Endodermal cell (in vitro differentiated cells): ENCODE data around the gene CARD6. TPM values are rescaled to one million over a fixed set of nuclear protein-coding genes. Genes with fewer than 3 reads are reported as not detected.

Experiments
- DNase-seq: peaks from one replicate; pipeline ENCODE4 v3.0.0-alpha.2; 2017
- H3K27ac ChIP-seq: 2 replicates; pipeline ENCODE4 v1.5.1; 2013; ENCODE audit warnings: mild to moderate bottlenecking, low read depth, low read length, moderate library complexity
- H3K27me3 ChIP-seq: 2 replicates; pipeline ENCODE4 v1.6.1; 2013; ENCODE audit warnings: mild to moderate bottlenecking, low read length, moderate library complexity; ENCODE audit not compliant: insufficient read depth, control insufficient read depth, poor library complexity, severe bottlenecking
- H3K36me3 ChIP-seq: 2 replicates; pipeline ENCODE4 v1.7.0; 2013; ENCODE audit warnings: mild to moderate bottlenecking, low read length, moderate library complexity; ENCODE audit not compliant: control insufficient read depth, insufficient read depth
- H3K4me1 ChIP-seq: one replicate; pipeline ENCODE4 v1.7.0; 2013; ENCODE audit warnings: low read length; ENCODE audit not compliant: control insufficient read depth, insufficient read depth
- H3K4me3 ChIP-seq: 2 replicates; pipeline ENCODE4 v1.5.1; 2013; ENCODE audit warnings: mild to moderate bottlenecking, low read length, moderate library complexity
- H3K9ac ChIP-seq: 2 replicates; pipeline ENCODE4 v1.6.1; 2013; ENCODE audit warnings: mild to moderate bottlenecking, low read length, moderate library complexity; ENCODE audit not compliant: poor library complexity, severe bottlenecking; ENCODE audit errors: extremely low read depth
- H3K9me3 ChIP-seq: 2 replicates; pipeline ENCODE4 v1.6.1; 2013; ENCODE audit warnings: mild to moderate bottlenecking, low read length, moderate library complexity; ENCODE audit not compliant: control insufficient read depth
- H3K27ac Mint-ChIP-seq: 2 replicates; pipeline ENCODE4 v1.8.0; 2020; ENCODE audit warnings: mixed read lengths
- H3K27me3 Mint-ChIP-seq: 2 replicates; pipeline ENCODE4 v1.8.0; 2021; ENCODE audit warnings: mild to moderate bottlenecking, mixed read lengths; ENCODE audit not compliant: insufficient read depth
- H3K36me3 Mint-ChIP-seq: 2 replicates; pipeline ENCODE4 v1.8.0; 2020; ENCODE audit warnings: low read depth, mixed read lengths
- H3K4me1 Mint-ChIP-seq: 2 replicates; pipeline ENCODE4 v1.8.0; 2020; ENCODE audit warnings: mixed read lengths
- H3K4me3 Mint-ChIP-seq: 2 replicates; pipeline ENCODE4 v1.8.0; 2020; ENCODE audit warnings: mild to moderate bottlenecking, moderate library complexity, mixed read lengths
- H3K9me3 Mint-ChIP-seq: 2 replicates; pipeline ENCODE4 v1.8.0; 2020; ENCODE audit warnings: mild to moderate bottlenecking, mixed read lengths
- CTCF ChIP-seq: fragments of 200-600 bp; sonication (generic); conservative IDR thresholded peaks from 2 replicates; pipeline ENCODE4 v1.5.0; 2021; ENCODE audit warnings: antibody characterized with exemption, mild to moderate bottlenecking
- WGBS, 2 experiments: methylation state at CpG; one replicate each; pipeline versions ENCODE4 v1.1.5 to v1.1.7; 2013; ENCODE audit warnings: missing lambda C conversion rate in 2 of 2, mixed read lengths in 1 of 2; ENCODE audit not compliant: insufficient coverage in 1 of 2, insufficient read length in 1 of 2; 5-methylcytosine and 5-hydroxymethylcytosine counted together
- total RNA-seq, 2 donors: library from RNA; stranded (reverse); fragmentation: NEBNext Ultra II Directional in 1 of 2; extraction: Animal tissue kit (Norgen Biotek cat#: 25700) in 1 of 2; gene quantifications; 2 replicates in 1 of 2; 3 replicates in 1 of 2; pipeline ENCODE4 v1.2.1, GENCODE V29; 2021

CARD6 gene
- total RNA-seq, 2 donors from 2014 or later, result 0.13 TPM

- H3K27me3 ChIP-seq, result no peaks in the 10 kb centered on the region
- no peak overlapping the region for H3K27ac ChIP-seq
- no peaks in the 10 kb centered on the region for H3K9me3 ChIP-seq
- Mint-ChIP-seq H3K4me1 (peaks cover 8% of the 10 kb centered on the region), H3K27ac (no peak overlapping the region), H3K36me3 (no peaks in the 10 kb centered on the region), H3K27me3 (peaks cover 1% of the 10 kb centered on the region), H3K9me3 (no peaks in the 10 kb centered on the region), H3K4me3 (no peak overlapping the region)
- no peaks in the 10 kb centered on the region for H3K36me3 ChIP-seq
- DNase-seq, result no peak
- no peak overlapping the region for H3K4me3 ChIP-seq
- H3K4me1 ChIP-seq, result no peaks in the 10 kb centered on the region
- WGBS, 2 experiments, result 88 to 97% methylated on average over 4 of the region's 4 CpGs
- no peak for TF ChIP-seq CTCF
- H3K9ac ChIP-seq, result no peak overlapping the region
Measured at GRCh38 chr5:40844565-40844964, 3.4 kb downstream of the CARD6 start.

GRCh38 chr5:40846371-40846770 is 5.2 kb downstream of the CARD6 start:
- Mint-ChIP-seq H3K27ac (no peak overlapping the region), H3K36me3 (no peaks in the 10 kb centered on the region), H3K4me3 (no peak overlapping the region), H3K9me3 (no peaks in the 10 kb centered on the region), H3K27me3 (peaks cover 1% of the 10 kb centered on the region), H3K4me1 (peaks cover 2% of the 10 kb centered on the region)
- DNase-seq, result peak; percentile 13
- H3K4me3 ChIP-seq, result no peak overlapping the region
- WGBS, 2 experiments, result 83 to 91% methylated on average over 2 of the region's 2 CpGs
- TF ChIP-seq CTCF, result peak; percentile 53
- no peaks in the 10 kb centered on the region for H3K4me1 ChIP-seq
- no peaks in the 10 kb centered on the region for H3K27me3 ChIP-seq
- H3K9ac ChIP-seq, result no peak overlapping the region
- H3K27ac ChIP-seq, result no peak overlapping the region
- no peaks in the 10 kb centered on the region for H3K36me3 ChIP-seq
- H3K9me3 ChIP-seq, result no peaks in the 10 kb centered on the region

GRCh38 chr5:40847525-40847924 is 6.4 kb downstream of the CARD6 start:
- Mint-ChIP-seq H3K4me3 (no peak overlapping the region), H3K9me3 (no peaks in the 10 kb centered on the region), H3K4me1 (no peaks in the 10 kb centered on the region), H3K27ac (no peak overlapping the region), H3K27me3 (peaks cover 1% of the 10 kb centered on the region), H3K36me3 (no peaks in the 10 kb centered on the region)
- no peak overlapping the region for H3K9ac ChIP-seq
- peaks cover 2% of the 10 kb centered on the region for H3K4me1 ChIP-seq
- H3K4me3 ChIP-seq, result no peak overlapping the region
- no peaks in the 10 kb centered on the region for H3K27me3 ChIP-seq
- no peaks in the 10 kb centered on the region for H3K36me3 ChIP-seq
- WGBS, 2 experiments, result 89% methylated on average over 1 of the region's 1 CpG; no CpG with 5 or more reads in 1 of the 2 experiments
- no peak for TF ChIP-seq CTCF
- DNase-seq, result no peak
- H3K27ac ChIP-seq, result no peak overlapping the region
- no peaks in the 10 kb centered on the region for H3K9me3 ChIP-seq
